Neuronal stem cell (in vitro differentiated cells): Measurements from ENCODE around the gene CD79A.

ENCODE experiments used
- DNase-seq: peaks from one replicate; pipeline ENCODE4 v3.0.0-alpha.2; 2013; ENCODE audit warnings: low spot score
- H2AFZ ChIP-seq: one replicate; pipeline ENCODE4 v1.6.1; 2013; ENCODE audit warnings: mild to moderate bottlenecking, low read length, inconsistent platforms
- H2AK5ac ChIP-seq: 2 replicates; pipeline ENCODE4 v1.6.1; 2013; ENCODE audit warnings: low read depth, mild to moderate bottlenecking, inconsistent platforms, low read length, moderate library complexity, mixed read lengths
- H2BK120ac ChIP-seq: 2 replicates; pipeline ENCODE4 v1.6.1; 2013; ENCODE audit warnings: low read depth, mild to moderate bottlenecking, inconsistent platforms, low read length, moderate library complexity, mixed read lengths
- H2BK12ac ChIP-seq: one replicate; pipeline ENCODE4 v1.6.1; 2013; ENCODE audit warnings: low read length, inconsistent platforms
- H2BK15ac ChIP-seq: 2 replicates; pipeline ENCODE4 v1.6.1; 2013; ENCODE audit warnings: mild to moderate bottlenecking, low read length, inconsistent platforms, mixed read lengths
- H2BK5ac ChIP-seq: one replicate; pipeline ENCODE4 v1.6.1; 2013; ENCODE audit warnings: inconsistent platforms, mild to moderate bottlenecking, low read length, moderate library complexity
- H3K14ac ChIP-seq: one replicate; pipeline ENCODE4 v1.6.1; 2013; ENCODE audit warnings: low read length, inconsistent platforms
- H3K18ac ChIP-seq: 2 replicates; pipeline ENCODE4 v1.6.1; 2013; ENCODE audit warnings: low read length, inconsistent platforms
- H3K23ac ChIP-seq: 2 replicates; pipeline ENCODE4 v1.6.1; 2013; ENCODE audit warnings: low read depth, mild to moderate bottlenecking, mixed read lengths, low read length, inconsistent platforms; ENCODE audit not compliant: poor library complexity
- H3K27ac ChIP-seq: replicated peaks from 3 replicates; pipeline ENCODE4 v1.5.1; 2013; ENCODE audit warnings: low read length, inconsistent platforms
- H3K27me3 ChIP-seq, 3 experiments: 2 replicates each; pipeline ENCODE4 v1.6.1; 2013; ENCODE audit warnings: low read length in 3 of 3, mild to moderate bottlenecking in 2 of 3, inconsistent platforms in 1 of 3, low read depth in 1 of 3, mixed read lengths in 1 of 3, moderate library complexity in 1 of 3; ENCODE audit not compliant: control insufficient read depth in 3 of 3, insufficient read depth in 3 of 3
- H3K36me3 ChIP-seq, 2 donors: replicated peaks in 1 of 2; 2 replicates each; pipeline ENCODE4 v1.6.1; 2013; ENCODE audit warnings: low read length in 2 of 2; ENCODE audit not compliant: control insufficient read depth in 2 of 2, insufficient read depth in 2 of 2
- H3K4ac ChIP-seq: 2 replicates; pipeline ENCODE4 v1.6.1; 2013; ENCODE audit warnings: inconsistent platforms, mild to moderate bottlenecking, low read length, moderate library complexity
- H3K4me1 ChIP-seq, 2 donors: 1 replicate in 1 of 2; 2 replicates in 1 of 2; pipeline ENCODE4 v1.6.1; 2013; ENCODE audit warnings: low read length in 2 of 2, low read depth in 1 of 2; ENCODE audit not compliant: control insufficient read depth in 2 of 2, insufficient read depth in 1 of 2
- H3K4me2 ChIP-seq: one replicate; pipeline ENCODE4 v1.6.1; 2013; ENCODE audit warnings: mild to moderate bottlenecking, low read length, inconsistent platforms; ENCODE audit not compliant: insufficient read depth, poor library complexity, severe bottlenecking
- H3K4me3 ChIP-seq, 2 donors: 2 replicates each; pipeline ENCODE4 v1.5.1; 2013; ENCODE audit warnings: low read length in 2 of 2, mild to moderate bottlenecking in 2 of 2, inconsistent platforms in 1 of 2, moderate library complexity in 1 of 2
- H3K79me1 ChIP-seq: one replicate; pipeline ENCODE4 v1.6.1; 2013; ENCODE audit warnings: low read depth, mild to moderate bottlenecking, inconsistent platforms, low read length, moderate library complexity
- H3K9ac ChIP-seq: one replicate; pipeline ENCODE4 v1.6.1; 2013; ENCODE audit warnings: mild to moderate bottlenecking, low read depth, low read length, inconsistent platforms; ENCODE audit not compliant: poor library complexity
- H3K9me3 ChIP-seq, 2 donors: replicated peaks in 1 of 2; 2 replicates each; pipeline versions ENCODE3 to v1.6.1; 2013; ENCODE audit warnings: low read length in 2 of 2, mild to moderate bottlenecking in 2 of 2, inconsistent platforms in 1 of 2, low read depth in 1 of 2, mixed read lengths in 1 of 2, moderate library complexity in 1 of 2; ENCODE audit not compliant: control insufficient read depth in 2 of 2, insufficient read depth in 1 of 2
- H4K8ac ChIP-seq: one replicate; pipeline ENCODE4 v1.6.1; 2013; ENCODE audit warnings: low read depth, mild to moderate bottlenecking, inconsistent platforms, low read length, moderate library complexity
- H4K91ac ChIP-seq: one replicate; pipeline ENCODE4 v1.6.1; 2013; ENCODE audit warnings: low read length, low read depth, mild to moderate bottlenecking, inconsistent platforms; ENCODE audit not compliant: poor library complexity
- WGBS, 2 donors: extraction: QIAGEN DNeasy Blood & Tissue Kit; methylation state at CpG; one replicate each; pipeline ENCODE4 v1.1.7; 2013; ENCODE audit warnings: missing lambda C conversion rate in 2 of 2, mixed read lengths in 1 of 2; ENCODE audit not compliant: insufficient read length in 2 of 2, insufficient replicate concordance in 1 of 2; ENCODE audit errors: extremely low coverage in 2 of 2; 5-methylcytosine and 5-hydroxymethylcytosine counted together

Gene CD79A

GRCh38 chr19:41848666-41849065 is 28.4 kb upstream of the CD79A start:
- H3K23ac ChIP-seq = no peak overlapping the region
- H3K14ac ChIP-seq = peak overlapping the region; percentile 22
- H3K9me3 ChIP-seq = no peaks in the 10 kb centered on the region
- peak overlapping the region; percentile 25 for H2BK120ac ChIP-seq
- no peak overlapping the region for H2BK15ac ChIP-seq
- H3K4me1 ChIP-seq = no peaks in the 10 kb centered on the region
- no peak overlapping the region for H2BK12ac ChIP-seq
- no peak overlapping the region for H3K9ac ChIP-seq
- H3K4ac ChIP-seq = no peak overlapping the region
- no peak overlapping the region for H4K8ac ChIP-seq
- H3K4me2 ChIP-seq = no peak overlapping the region
- H3K36me3 ChIP-seq = no peaks in the 10 kb centered on the region
- no peak overlapping the region for H3K18ac ChIP-seq
- H2BK5ac ChIP-seq = no peak overlapping the region
- DNase-seq = no peak
- no CpG with 5 or more reads among the region's 6 CpGs for WGBS, 2 donors
- no peak overlapping the region for H3K4me3 ChIP-seq
- H3K27me3 ChIP-seq = peaks cover 0 to 56% (median 0%) of the 10 kb centered on the region in 3 experiments
- H2AFZ ChIP-seq = no peak overlapping the region
- H2AK5ac ChIP-seq = peak overlapping the region; percentile 49
- no peaks in the 10 kb centered on the region for H3K79me1 ChIP-seq
- H3K27ac ChIP-seq = no peak overlapping the region
- peak overlapping the region; percentile 58 for H4K91ac ChIP-seq

- no CpG with 5 or more reads among the region's 2 CpGs for WGBS, 2 donors
- Histone ChIP-seq H3K4me2 (no peak overlapping the region), H3K18ac (no peak overlapping the region), H2BK12ac (no peak overlapping the region), H2BK15ac (no peak overlapping the region), H4K91ac (no peak overlapping the region), H3K9ac (no peak overlapping the region), H2AFZ (no peak overlapping the region), H3K27me3 (peaks cover 0 to 60% (median 0%) of the 10 kb centered on the region in 3 experiments), H3K4ac (no peak overlapping the region), H3K4me3 (no peak overlapping the region), H3K36me3 (no peaks in the 10 kb centered on the region), H3K27ac (no peak overlapping the region), H2BK120ac (no peak overlapping the region), H3K9me3 (no peaks in the 10 kb centered on the region), H4K8ac (no peak overlapping the region), H3K4me1 (no peaks in the 10 kb centered on the region), H3K23ac (no peak overlapping the region), H2AK5ac (no peak overlapping the region), H2BK5ac (no peak overlapping the region), H3K14ac (peak overlapping the region; percentile 22), H3K79me1 (no peaks in the 10 kb centered on the region)
- no peak for DNase-seq
Measured at GRCh38 chr19:41849067-41849466, 28.0 kb upstream of the CD79A start.

GRCh38 chr19:41850381-41850780 is 26.7 kb upstream of the CD79A start:
- H4K8ac ChIP-seq = no peak overlapping the region
- H2BK120ac ChIP-seq = no peak overlapping the region
- H2BK12ac ChIP-seq = no peak overlapping the region
- H3K14ac ChIP-seq = no peak overlapping the region
- WGBS, 2 donors = no CpG with 5 or more reads among the region's 5 CpGs
- H2BK15ac ChIP-seq = no peak overlapping the region
- H2AFZ ChIP-seq = no peak overlapping the region
- H4K91ac ChIP-seq = no peak overlapping the region
- peaks cover 0 to 72% (median 0%) of the 10 kb centered on the region in 3 experiments for H3K27me3 ChIP-seq
- no peak overlapping the region for H2AK5ac ChIP-seq
- no peaks in the 10 kb centered on the region for H3K36me3 ChIP-seq
- no peak overlapping the region for H3K23ac ChIP-seq
- no peaks in the 10 kb centered on the region for H3K79me1 ChIP-seq
- H3K18ac ChIP-seq = peak overlapping the region; percentile 16
- no peak overlapping the region for H2BK5ac ChIP-seq
- no peak overlapping the region for H3K9ac ChIP-seq
- DNase-seq = no peak
- no peak overlapping the region for H3K4ac ChIP-seq
- H3K4me3 ChIP-seq = no peak overlapping the region
- no peaks in the 10 kb centered on the region for H3K4me1 ChIP-seq
- no peak overlapping the region for H3K27ac ChIP-seq
- H3K4me2 ChIP-seq = no peak overlapping the region
- peaks cover 0 to 2% of the 10 kb centered on the region in 2 donors for H3K9me3 ChIP-seq

- Histone ChIP-seq H3K36me3 (no peaks in the 10 kb centered on the region), H3K18ac (no peak overlapping the region), H2AK5ac (no peak overlapping the region), H2BK120ac (no peak overlapping the region), H2AFZ (no peak overlapping the region), H4K91ac (no peak overlapping the region), H2BK5ac (no peak overlapping the region), H3K4me3 (no peak overlapping the region), H3K9me3 (peaks cover 0 to 2% of the 10 kb centered on the region in 2 donors), H3K4me1 (no peaks in the 10 kb centered on the region), H2BK15ac (no peak overlapping the region), H4K8ac (no peak overlapping the region), H3K4me2 (no peak overlapping the region), H3K27me3 (peaks cover 0 to 75% (median 0%) of the 10 kb centered on the region in 3 experiments), H3K79me1 (no peaks in the 10 kb centered on the region), H2BK12ac (no peak overlapping the region), H3K27ac (no peak overlapping the region), H3K14ac (no peak overlapping the region), H3K4ac (no peak overlapping the region), H3K9ac (no peak overlapping the region), H3K23ac (no peak overlapping the region)
- no CpG with 5 or more reads among the region's 4 CpGs for WGBS, 2 donors
- no peak for DNase-seq
Measured at GRCh38 chr19:41851456-41851855, 25.6 kb upstream of the CD79A start.
